Activated B cell treated with CpG ODN at 0.5 μM for 24 hours (primary cell): ENCODE results near the gene DPF3. TPM values are rescaled to one million over a fixed set of nuclear protein-coding genes. Genes with fewer than 3 reads are reported as not detected.

ENCODE experiments used
- ATAC-seq: fragments of 200-7000 bp; cut with Tn5 transposase; one replicate; pipeline ENCODE4 v1.10.0; 2021; ENCODE audit warnings: low read depth, mild to moderate bottlenecking, moderate library complexity
- CTCF ChIA-PET: fragments of 350-600 bp; sonication (Branson Sonifier 250); formaldehyde crosslinking; loops from one replicate; lab custom pipeline; 2021; ENCODE audit warnings: antibody characterized with exemption; lab: Charles Lee
- POLR2A ChIA-PET: fragments of 350-600 bp; sonication (Branson Sonifier 250); formaldehyde crosslinking; loops from one replicate; lab custom pipeline; 2021; ENCODE audit warnings: antibody characterized with exemption; lab: Charles Lee
- DNase-seq: peaks from one replicate; pipeline ENCODE4 v3.0.0; 2022
- H3K27ac Mint-ChIP-seq: one replicate; pipeline ENCODE4 v1.8.0; 2020; ENCODE audit warnings: mixed read lengths
- H3K27me3 Mint-ChIP-seq: one replicate; pipeline ENCODE4 v1.8.0; 2021; ENCODE audit warnings: mixed read lengths
- H3K36me3 Mint-ChIP-seq: one replicate; pipeline ENCODE4 v1.8.0; 2021; ENCODE audit warnings: low read depth, mixed read lengths
- H3K4me1 Mint-ChIP-seq: one replicate; pipeline ENCODE4 v1.8.0; 2021; ENCODE audit warnings: mixed read lengths
- H3K4me3 Mint-ChIP-seq: one replicate; pipeline ENCODE4 v1.8.0; 2020; ENCODE audit warnings: mild to moderate bottlenecking, mixed read lengths
- H3K9me3 Mint-ChIP-seq: one replicate; pipeline ENCODE4 v1.8.0; 2020; ENCODE audit warnings: mixed read lengths
- CTCF ChIP-seq: fragments of 200-600 bp; IDR thresholded peaks from one replicate; pipeline ENCODE4 v1.8.0; 2022; ENCODE audit warnings: antibody characterized with exemption, mild to moderate bottlenecking
- intact Hi-C: fragments of 100-400 bp; cut with micrococcal nuclease; formaldehyde crosslinking; loops from one replicate; pipeline ENCODE4 v1.15.1; 2024
- total RNA-seq: library from RNA; stranded (reverse); gene quantifications from 2 replicates; pipeline ENCODE4 v1.2.3, GENCODE V29; 2022

The DPF3 gene
- total RNA-seq, 1 donor from 2014 or later, result 3.5 TPM

GRCh38 chr14:72630374-72630773 lies 263.5 kb downstream of the DPF3 start:
- no peak overlapping the region for H3K4me3 Mint-ChIP-seq
- POLR2A ChIA-PET, result no interaction called here
- peaks cover 5% of the 10 kb centered on the region for H3K36me3 Mint-ChIP-seq
- ATAC-seq (no peak), DNase-seq (no peak)
- intact Hi-C loops, result no loop called here
- TF ChIP-seq CTCF, result no peak
- peaks cover 3% of the 10 kb centered on the region for H3K9me3 Mint-ChIP-seq
- H3K4me1 Mint-ChIP-seq, result peaks cover 10% of the 10 kb centered on the region
- CTCF ChIA-PET, result no interaction called here
- no peaks in the 10 kb centered on the region for H3K27me3 Mint-ChIP-seq
- H3K27ac Mint-ChIP-seq, result no peak overlapping the region

- Mint-ChIP-seq H3K4me1 (peaks cover 5% of the 10 kb centered on the region), H3K9me3 (peaks cover 3% of the 10 kb centered on the region), H3K36me3 (peaks cover 5% of the 10 kb centered on the region), H3K27ac (no peak overlapping the region), H3K4me3 (no peak overlapping the region), H3K27me3 (no peaks in the 10 kb centered on the region)
- CTCF ChIA-PET, result no interaction called here
- POLR2A ChIA-PET, result no interaction called here
- no peak for TF ChIP-seq CTCF
- no peak for DNase-seq
- intact Hi-C loops, result no loop called here
- no peak for ATAC-seq
These were observed 264.4 kb downstream of the DPF3 start for GRCh38 chr14:72629534-72629933.

GRCh38 chr14:72625689-72626088 lies 268.2 kb downstream of the DPF3 start:
- TF ChIP-seq CTCF, result no peak
- intact Hi-C loops, result no loop called here
- POLR2A ChIA-PET, result no interaction called here
- H3K27me3 Mint-ChIP-seq, result no peaks in the 10 kb centered on the region
- CTCF ChIA-PET, result no interaction called here
- no peak overlapping the region for H3K4me3 Mint-ChIP-seq
- ATAC-seq (no peak), DNase-seq (no peak)
- no peak overlapping the region for H3K27ac Mint-ChIP-seq
- H3K9me3 Mint-ChIP-seq, result peaks cover 3% of the 10 kb centered on the region
- peaks cover 7% of the 10 kb centered on the region for H3K4me1 Mint-ChIP-seq
- peaks cover 5% of the 10 kb centered on the region for H3K36me3 Mint-ChIP-seq

- no peaks in the 10 kb centered on the region for H3K36me3 Mint-ChIP-seq
- ChIA-PET CTCF (no interaction called here), POLR2A (interaction anchor here (0.6 kb wide), 1 partner anchor 1327 kb away, joined by 5 read pairs; no protein-coding TSS in a partner anchor)
- intact Hi-C loops, result no loop called here
- no peak for DNase-seq
- no peak overlapping the region for H3K4me3 Mint-ChIP-seq
- peaks cover 7% of the 10 kb centered on the region for H3K4me1 Mint-ChIP-seq
- no peak for TF ChIP-seq CTCF
- H3K9me3 Mint-ChIP-seq, result no peaks in the 10 kb centered on the region
- H3K27me3 Mint-ChIP-seq, result no peaks in the 10 kb centered on the region
- no peak overlapping the region for H3K27ac Mint-ChIP-seq
- ATAC-seq, result no peak
These were observed 272.4 kb downstream of the DPF3 start for GRCh38 chr14:72621387-72622065.

DNA sequence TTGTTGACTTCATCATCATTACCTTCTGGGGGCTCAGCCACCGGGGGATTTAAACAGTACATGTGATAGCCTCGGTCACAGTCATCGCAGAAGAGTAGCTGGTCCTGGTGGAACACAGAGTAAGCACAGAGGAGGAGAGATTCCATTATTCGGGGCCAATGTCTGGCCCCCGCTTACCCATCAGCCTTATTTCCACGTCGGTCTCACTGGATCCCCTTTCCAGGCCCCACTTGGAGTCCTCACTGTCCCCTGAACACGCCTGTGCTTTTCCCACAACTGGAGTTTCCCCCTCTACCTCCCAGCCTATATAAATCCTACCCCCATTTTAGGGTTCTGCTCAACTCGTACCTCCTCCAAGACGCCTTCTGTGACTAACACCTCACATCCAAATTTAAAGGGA lies 274.0 kb downstream of the DPF3 start:
- peaks cover 7% of the 10 kb centered on the region for H3K4me1 Mint-ChIP-seq
- intact Hi-C loops, result no loop called here
- no peak overlapping the region for H3K27ac Mint-ChIP-seq
- no peak for TF ChIP-seq CTCF
- ChIA-PET POLR2A (no interaction called here), CTCF (no interaction called here)
- DNase-seq, result no peak
- H3K4me3 Mint-ChIP-seq, result no peak overlapping the region
- H3K36me3 Mint-ChIP-seq, result no peaks in the 10 kb centered on the region
- no peaks in the 10 kb centered on the region for H3K9me3 Mint-ChIP-seq
- no peak for ATAC-seq
- no peaks in the 10 kb centered on the region for H3K27me3 Mint-ChIP-seq
